GM12891 (cell line): ENCODE results near the gene CDC23. TPM values are rescaled to one million over a fixed set of nuclear protein-coding genes. Genes with fewer than 3 reads are reported as not detected.
"Not testable (repeated sequence)": the region's sequence is repeated elsewhere in the genome, so short reads cannot be mapped to it uniquely, and the experiment has no call there.

ENCODE experiments used
- DNase-seq: peaks from one replicate; pipeline ENCODE4 v3.0.0; 2011; ENCODE audit warnings: low spot score; ENCODE audit not compliant: insufficient read length
- FAIRE-seq: peaks from 2 replicates; lab custom pipeline; 2011; peaks lifted over from hg19 to GRCh38; lab: Jason Lieb, UNC
- PAX5 ChIP-seq: IDR thresholded peaks from 2 replicates; pipeline ENCODE4 v1.6.1; 2011; ENCODE audit warnings: low read length, moderate library complexity, mild to moderate bottlenecking; ENCODE audit not compliant: insufficient read depth, severe bottlenecking
- POLR2A ChIP-seq: IDR thresholded peaks from 2 replicates; pipeline ENCODE4 v1.6.1; 2011; ENCODE audit warnings: low read depth, low read length, control low read depth
- POLR2AphosphoS5 ChIP-seq: IDR thresholded peaks from 2 replicates; pipeline ENCODE4 v1.6.1; 2011; ENCODE audit warnings: low read depth, low read length, control low read depth
- POU2F2 ChIP-seq: IDR thresholded peaks from 2 replicates; pipeline ENCODE4 v1.6.1; 2011; ENCODE audit warnings: low read depth, mild to moderate bottlenecking, control low read depth, low read length, moderate library complexity
- SPI1 ChIP-seq: IDR thresholded peaks from 2 replicates; pipeline ENCODE4 v1.6.1; 2011; ENCODE audit warnings: low read depth, low read length, control low read depth
- TAF1 ChIP-seq: IDR thresholded peaks from 2 replicates; pipeline ENCODE4 v1.6.1; 2011; ENCODE audit warnings: low read depth, low read length, control low read depth
- polyA plus RNA-seq: library from polyadenylated mRNA; unstranded; fragments of >200 nt; gene quantifications from one replicate; pipeline ENCODE4 v1.2.1, GENCODE V29; 2012; ENCODE audit warnings: low read depth, missing spikeins, inconsistent platforms; ENCODE audit not compliant: missing spikeins

CDC23 gene
- polyA plus RNA-seq, result 23.5 TPM

GRCh38 chr5:138213161-138214029 is at the start of gene CDC23:
TSS of gene CDC23 (minus strand) at chr5:138213323. CDS start at chr5:138213312, 11 bp downstream.
- TF ChIP-seq TAF1, result peak; percentile 93
- TF ChIP-seq POLR2A, result peak; percentile 90
- no peak for TF ChIP-seq SPI1
- TF ChIP-seq POU2F2, result peak; percentile 51; the same call in 1 of the 2 replicates
- TF ChIP-seq POLR2AphosphoS5, result peak; percentile 86
- no peak for TF ChIP-seq PAX5
- DNase-seq, result peak; percentile 93
- FAIRE-seq, result peak; percentile 96

- FAIRE-seq (no peak), DNase-seq (no peak)
- TF ChIP-seq TAF1 (no peak), POLR2AphosphoS5 (no peak), POU2F2 (no peak), SPI1 (no peak), POLR2A (no peak), PAX5 (no peak)
Measured at GRCh38 chr5:138258704-138259292, 45.7 kb upstream of the CDC23 start.

GRCh38 chr5:138257583-138257982 is 44.5 kb upstream of the CDC23 start:
- FAIRE-seq (no peak), DNase-seq (no peak)
- TF ChIP-seq SPI1 (no peak), POLR2A (no peak), POU2F2 (no peak), TAF1 (no peak), PAX5 (no peak), POLR2AphosphoS5 (no peak)

- no peak for DNase-seq
- peak; percentile 33; the same call in 1 of the 2 replicates for TF ChIP-seq SPI1
- no peak for TF ChIP-seq PAX5
- no peak for TF ChIP-seq POU2F2
- no peak for TF ChIP-seq POLR2A
- no peak for TF ChIP-seq TAF1
- TF ChIP-seq POLR2AphosphoS5, result no peak
Measured at GRCh38 chr5:138252944-138253343, 39.8 kb upstream of the CDC23 start.

GRCh38 chr5:138247800-138248199 is 34.7 kb upstream of the CDC23 start:
- not testable (repeated sequence) for FAIRE-seq, DNase-seq

More at GRCh38 chr5:138252944-138253343, 39.8 kb upstream of the CDC23 start:
- no peak for FAIRE-seq

- DNase-seq (no peak), FAIRE-seq (no peak)
- no peak for TF ChIP-seq POLR2A
- TF ChIP-seq TAF1, result no peak
- no peak for TF ChIP-seq POU2F2
- no peak for TF ChIP-seq SPI1
- no peak for TF ChIP-seq PAX5
- TF ChIP-seq POLR2AphosphoS5, result no peak
Measured at GRCh38 chr5:138246822-138247221, 33.7 kb upstream of the CDC23 start.

- TF ChIP-seq TAF1 (no peak), POLR2AphosphoS5 (no peak), POU2F2 (no peak), SPI1 (no peak), PAX5 (no peak), POLR2A (no peak)
- FAIRE-seq, result no peak
- no peak for DNase-seq
Measured at GRCh38 chr5:138246334-138246733, 33.2 kb upstream of the CDC23 start.

- FAIRE-seq, result no peak
- TF ChIP-seq POLR2A (no peak), SPI1 (no peak), PAX5 (no peak), POLR2AphosphoS5 (no peak), POU2F2 (no peak), TAF1 (no peak)
- DNase-seq, result no peak
Measured at GRCh38 chr5:138245717-138246116, 32.6 kb upstream of the CDC23 start.

GRCh38 chr5:138243794-138244193 is 30.7 kb upstream of the CDC23 start:
- FAIRE-seq (no peak), DNase-seq (no peak)
- TF ChIP-seq POLR2AphosphoS5 (no peak), PAX5 (no peak), POU2F2 (no peak), TAF1 (no peak), POLR2A (no peak), SPI1 (no peak)
